ENCODE results near the gene DEPDC1B. TPM values are rescaled to one million over a fixed set of nuclear protein-coding genes. Genes with fewer than 3 reads are reported as not detected.
"Not testable (repeated sequence)": the region's sequence is repeated elsewhere in the genome, so short reads cannot be mapped to it uniquely, and the experiment has no call there.

Gene DEPDC1B
- total RNA-seq, 6 donors from 2014 or later: 0.49 to 3.1 (median 0.72) TPM; not detected in 1

DNA sequence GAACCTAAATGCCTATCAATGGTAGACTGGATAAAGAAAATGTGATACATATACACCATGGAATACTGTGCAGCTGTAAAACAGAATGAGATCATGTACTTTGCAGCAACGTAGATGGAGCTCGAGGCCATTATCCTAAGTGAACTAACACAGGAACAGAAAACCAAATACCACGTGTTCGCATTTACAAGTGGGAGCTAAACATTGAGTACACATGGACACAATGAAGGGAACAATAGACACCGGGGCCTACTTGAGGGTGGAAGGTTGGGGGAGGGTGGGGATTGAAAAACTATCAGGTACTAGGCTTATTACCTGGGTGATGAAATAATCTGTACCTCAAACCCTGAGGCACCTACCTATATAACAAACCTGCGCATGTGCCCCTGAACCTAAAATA is 22.4 kb upstream of the DEPDC1B start:
- Histone ChIP-seq H3K4me3 (no peak overlapping the region), H3K4me1 (no peaks in the 10 kb centered on the region), H3K27me3 (no peaks in the 10 kb centered on the region), H3K27ac (no peak overlapping the region), H3K36me3 (no peaks in the 10 kb centered on the region), H3K9me3 (no peaks in the 10 kb centered on the region)
- no peak for TF ChIP-seq POLR2A (IDR thresholded peaks at IDR 0.05)
- no peak for TF ChIP-seq EP300 (IDR thresholded peaks at IDR 0.05)
- TF ChIP-seq, protein P1, sequence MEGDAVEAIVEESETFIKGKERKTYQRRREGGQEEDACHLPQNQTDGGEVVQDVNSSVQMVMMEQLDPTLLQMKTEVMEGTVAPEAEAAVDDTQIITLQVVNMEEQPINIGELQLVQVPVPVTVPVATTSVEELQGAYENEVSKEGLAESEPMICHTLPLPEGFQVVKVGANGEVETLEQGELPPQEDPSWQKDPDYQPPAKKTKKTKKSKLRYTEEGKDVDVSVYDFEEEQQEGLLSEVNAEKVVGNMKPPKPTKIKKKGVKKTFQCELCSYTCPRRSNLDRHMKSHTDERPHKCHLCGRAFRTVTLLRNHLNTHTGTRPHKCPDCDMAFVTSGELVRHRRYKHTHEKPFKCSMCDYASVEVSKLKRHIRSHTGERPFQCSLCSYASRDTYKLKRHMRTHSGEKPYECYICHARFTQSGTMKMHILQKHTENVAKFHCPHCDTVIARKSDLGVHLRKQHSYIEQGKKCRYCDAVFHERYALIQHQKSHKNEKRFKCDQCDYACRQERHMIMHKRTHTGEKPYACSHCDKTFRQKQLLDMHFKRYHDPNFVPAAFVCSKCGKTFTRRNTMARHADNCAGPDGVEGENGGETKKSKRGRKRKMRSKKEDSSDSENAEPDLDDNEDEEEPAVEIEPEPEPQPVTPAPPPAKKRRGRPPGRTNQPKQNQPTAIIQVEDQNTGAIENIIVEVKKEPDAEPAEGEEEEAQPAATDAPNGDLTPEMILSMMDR (IDR thresholded peaks at IDR 0.05): no peak
- TF ChIP-seq POLR2AphosphoS5 (IDR thresholded peaks at IDR 0.05): no peak
- WGBS, 2 donors: 58 to 68% methylated on average over 6 of the region's 6 CpGs
- ATAC-seq (ENCODE audit: low FRiP score in 2 of 2) (no peak), DNase-seq (no peak)

DNA sequence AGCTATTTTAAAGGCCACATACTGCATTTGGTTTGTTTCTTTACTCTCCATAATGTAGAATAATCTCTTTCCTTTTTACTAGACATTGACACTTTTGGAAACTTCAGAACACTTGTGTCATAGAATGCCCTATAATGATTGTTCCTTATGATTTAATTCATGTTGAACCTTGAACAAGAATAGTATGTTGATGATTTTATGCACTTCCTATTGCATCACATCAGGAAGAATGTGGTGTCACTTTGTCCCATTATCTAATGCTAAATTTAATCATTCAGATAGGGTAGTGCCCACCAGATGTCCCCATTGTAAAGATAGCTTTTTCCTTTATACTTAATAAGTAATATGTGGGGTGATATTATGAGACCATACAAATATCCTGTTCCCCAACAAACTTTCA is 19.4 kb upstream of the DEPDC1B start:
- Histone ChIP-seq H3K4me3 (no peak overlapping the region), H3K27me3 (no peaks in the 10 kb centered on the region), H3K27ac (no peak overlapping the region), H3K4me1 (no peaks in the 10 kb centered on the region), H3K9me3 (no peaks in the 10 kb centered on the region), H3K36me3 (no peaks in the 10 kb centered on the region)
- TF ChIP-seq POLR2A (IDR thresholded peaks at IDR 0.05) (no peak), EP300 (IDR thresholded peaks at IDR 0.05) (no peak), POLR2AphosphoS5 (IDR thresholded peaks at IDR 0.05) (no peak)
- TF ChIP-seq, protein P1 (IDR thresholded peaks at IDR 0.05): no peak
- DNase-seq: no peak
- no peak for ATAC-seq (ENCODE audit: low FRiP score in 2 of 2)

DNA sequence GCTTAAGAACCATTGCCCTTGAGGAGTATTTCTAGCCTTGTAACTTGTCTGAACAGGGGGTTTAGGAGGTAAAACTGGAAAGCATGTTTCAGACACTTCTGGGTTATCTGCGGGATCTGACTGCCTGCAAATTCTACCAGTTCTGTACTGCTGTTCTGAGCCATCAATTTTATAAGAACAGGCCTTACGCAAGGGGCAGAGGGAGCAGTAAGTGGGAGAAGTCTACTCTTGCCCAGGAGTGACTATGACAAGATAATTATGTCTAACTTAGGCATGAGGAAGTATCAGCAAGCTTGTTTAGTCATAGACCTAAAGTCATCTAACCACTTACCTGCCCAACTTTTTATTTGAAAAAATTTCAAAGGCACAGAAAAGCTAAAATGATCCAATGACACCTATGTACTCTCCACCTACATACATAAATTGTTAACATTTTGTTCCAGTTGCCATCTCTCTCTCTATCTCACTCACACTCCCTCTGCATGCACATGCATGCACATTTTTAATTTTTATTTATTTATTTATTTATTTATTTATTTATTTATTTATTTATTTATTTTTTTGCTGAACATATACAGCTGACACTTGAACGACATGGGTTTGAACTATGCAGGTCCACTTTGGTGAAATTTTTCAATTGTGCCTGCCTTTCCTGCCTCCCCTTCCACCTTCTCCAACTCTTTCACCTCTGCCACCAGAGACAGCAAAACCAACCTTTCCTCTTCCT is 18.4 kb upstream of the DEPDC1B start:
- no peaks in the 10 kb centered on the region for H3K9me3 ChIP-seq
- H3K27me3 ChIP-seq: no peaks in the 10 kb centered on the region
- H3K4me3 ChIP-seq: no peak overlapping the region
- DNase-seq (no peak), ATAC-seq (ENCODE audit: low FRiP score in 2 of 2) (no peak)
- WGBS, 2 donors: 91 to 93% methylated on average over 3 of the region's 3 CpGs
- TF ChIP-seq POLR2AphosphoS5 (IDR thresholded peaks at IDR 0.05): no peak
- H3K4me1 ChIP-seq: no peaks in the 10 kb centered on the region
- no peaks in the 10 kb centered on the region for H3K36me3 ChIP-seq
- H3K27ac ChIP-seq: no peak overlapping the region

DNA sequence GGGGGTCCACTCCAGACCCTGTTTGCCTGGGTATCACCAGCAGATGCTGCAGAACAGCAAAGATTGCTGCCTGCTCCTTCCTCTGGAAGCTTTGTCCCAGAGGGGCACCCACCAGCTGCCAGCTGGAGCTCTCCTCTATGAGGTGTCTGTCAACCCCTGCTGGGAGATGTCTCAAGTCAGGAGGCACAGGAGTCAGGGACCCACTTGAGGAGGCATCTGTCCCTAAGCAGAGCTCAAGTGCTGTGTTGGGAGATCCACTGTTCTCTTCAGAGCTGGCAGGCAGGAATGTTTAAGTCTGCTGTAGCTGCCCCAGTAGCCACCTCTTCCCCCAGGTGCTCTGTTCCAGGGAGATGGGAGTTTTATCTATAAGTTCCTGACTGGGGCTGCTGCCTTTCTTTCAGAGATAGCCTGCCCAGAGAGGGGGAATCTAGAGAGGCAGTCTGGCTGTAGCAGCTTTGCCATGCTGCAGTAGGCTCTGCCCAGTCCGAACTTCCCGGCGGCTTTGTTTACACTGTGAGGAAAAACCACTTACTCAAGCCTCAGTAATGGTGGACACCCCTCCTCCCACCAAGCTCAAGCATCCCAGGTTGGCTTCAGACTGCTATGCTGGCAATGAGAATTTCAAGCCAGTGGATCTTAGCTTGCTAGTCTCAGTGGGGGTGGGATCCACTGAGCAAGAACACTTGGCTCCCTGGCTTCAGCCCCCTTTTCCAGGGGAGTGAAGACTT is 15.4 kb upstream of the DEPDC1B start:
- H3K27me3 ChIP-seq; H3K36me3 ChIP-seq; ATAC-seq (ENCODE audit: low FRiP score in 2 of 2); H3K4me3 ChIP-seq; H3K27ac ChIP-seq; H3K9me3 ChIP-seq; DNase-seq; H3K4me1 ChIP-seq: not testable (repeated sequence)
- 45 to 66% methylated on average over 3 of the region's 3 CpGs for WGBS, 2 donors

DNA sequence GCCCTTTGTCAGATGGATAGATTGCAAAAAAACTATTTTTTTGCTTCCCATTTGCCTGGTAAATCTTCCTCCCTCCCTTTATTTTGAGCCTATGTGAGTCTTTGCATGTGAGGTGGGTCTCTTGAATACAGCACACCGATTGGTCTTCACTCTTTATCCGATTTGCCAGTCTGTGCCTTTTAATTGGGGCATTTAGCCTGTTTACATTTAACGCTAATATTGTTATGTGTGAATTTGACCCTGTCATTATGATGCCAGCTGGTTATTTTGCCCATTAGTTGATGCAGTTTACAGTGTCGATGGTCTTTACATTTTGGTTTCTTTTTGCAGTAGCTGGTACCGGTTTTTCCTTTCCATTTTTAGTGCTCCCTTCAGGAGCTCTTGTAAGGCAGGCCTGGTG is 13.0 kb upstream of the DEPDC1B start:
- TF ChIP-seq POLR2A (IDR thresholded peaks at IDR 0.05) (no peak), EP300 (IDR thresholded peaks at IDR 0.05) (no peak), POLR2AphosphoS5 (IDR thresholded peaks at IDR 0.05) (no peak)
- TF ChIP-seq, protein P1 (IDR thresholded peaks at IDR 0.05): no peak

DNA sequence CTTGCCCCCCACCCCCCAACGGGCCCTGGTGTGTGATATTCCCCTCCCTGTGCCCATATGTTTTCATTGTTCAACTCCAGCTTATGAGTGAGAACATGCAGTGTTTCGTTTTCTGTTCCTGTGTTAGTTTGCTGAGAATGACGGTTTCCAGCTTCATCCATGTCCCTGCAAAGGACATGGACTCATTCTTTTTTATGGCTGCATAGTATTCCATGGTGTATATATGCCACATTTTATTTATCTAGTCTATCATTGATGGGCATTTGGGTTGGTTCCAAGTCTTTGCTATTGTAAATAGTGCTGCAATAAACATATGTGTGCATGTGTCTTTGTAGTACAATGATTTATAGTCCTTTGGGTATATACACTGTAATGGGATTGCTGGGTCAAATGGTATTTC is 11.9 kb upstream of the DEPDC1B start:
- H3K27me3 ChIP-seq; DNase-seq; H3K27ac ChIP-seq; H3K9me3 ChIP-seq; H3K4me1 ChIP-seq; ATAC-seq (ENCODE audit: low FRiP score in 2 of 2); H3K4me3 ChIP-seq; H3K36me3 ChIP-seq: not testable (repeated sequence)
- WGBS, 2 donors: 85% methylated on average over 3 of the region's 3 CpGs

More for the DNA sequence above, 13.0 kb upstream of the DEPDC1B start:
- H3K27ac ChIP-seq: no peak overlapping the region
- no peaks in the 10 kb centered on the region for H3K36me3 ChIP-seq
- ATAC-seq (ENCODE audit: low FRiP score in 2 of 2) (no peak), DNase-seq (no peak)
- no peak overlapping the region for H3K4me3 ChIP-seq
- 89 to 92% methylated on average over 5 of the region's 5 CpGs for WGBS, 2 donors
- H3K4me1 ChIP-seq: no peaks in the 10 kb centered on the region
- H3K9me3 ChIP-seq: no peaks in the 10 kb centered on the region
- no peaks in the 10 kb centered on the region for H3K27me3 ChIP-seq
